Measurements from ENCODE around the gene ISG20L2.
"Not testable (repeated sequence)": the region's sequence is repeated elsewhere in the genome, so short reads cannot be mapped to it uniquely, and the experiment has no call there.

ISG20L2 gene

DNA sequence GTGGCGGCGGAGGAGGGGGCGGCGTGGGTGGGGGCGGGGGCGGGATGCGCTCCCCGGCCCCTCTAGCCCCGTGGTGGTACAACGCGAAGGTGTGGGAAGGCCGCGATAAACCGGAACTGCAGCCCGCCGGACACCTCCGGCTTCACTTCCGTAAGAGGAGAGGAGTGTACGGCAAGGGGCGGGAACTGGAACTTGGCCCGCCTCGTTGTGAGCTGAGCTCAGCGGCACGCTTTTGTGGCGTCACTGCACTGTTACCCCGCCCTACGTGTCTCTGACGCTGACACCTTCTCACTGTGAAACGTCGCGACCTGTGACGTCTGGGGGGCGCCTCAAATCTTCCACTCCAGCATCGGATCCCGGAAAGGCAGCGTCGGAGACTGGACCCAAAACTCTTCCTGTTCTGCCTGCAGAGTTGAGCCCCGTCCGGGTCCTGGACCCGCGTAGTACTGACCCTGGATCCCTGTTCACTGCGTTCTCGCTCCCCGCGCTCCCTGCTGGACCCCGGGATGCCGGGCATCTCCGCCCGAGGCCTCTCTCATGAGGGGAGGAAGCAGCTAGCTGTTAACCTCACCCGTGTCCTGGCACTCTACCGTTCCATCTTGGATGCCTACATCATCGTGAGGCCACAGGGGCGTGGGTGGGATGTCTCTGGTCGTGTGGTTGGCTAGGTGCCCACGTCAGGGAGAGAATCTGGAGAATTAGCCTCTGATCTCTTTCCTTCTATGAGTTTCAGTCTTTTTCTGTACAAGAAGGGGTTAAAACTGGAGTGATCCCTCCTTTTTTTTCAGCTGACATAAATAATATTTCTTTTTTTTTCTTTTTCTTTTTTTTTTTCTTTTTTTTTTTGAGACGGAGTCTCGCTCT is at the start of gene ISG20L2:
Gene ISG20L2 (minus strand): TSS at position 168 of the 864 bp plus-strand sequence. CDS start 1,114 bp downstream, outside the sequence.
- DNase-seq, result peak; percentile 92

- no peak for DNase-seq
These were observed 49.0 kb upstream of the ISG20L2 start for GRCh38 chr1:156777573-156777972.

- no peak for DNase-seq
These were observed 48.4 kb upstream of the ISG20L2 start for GRCh38 chr1:156776942-156777341.

DNA sequence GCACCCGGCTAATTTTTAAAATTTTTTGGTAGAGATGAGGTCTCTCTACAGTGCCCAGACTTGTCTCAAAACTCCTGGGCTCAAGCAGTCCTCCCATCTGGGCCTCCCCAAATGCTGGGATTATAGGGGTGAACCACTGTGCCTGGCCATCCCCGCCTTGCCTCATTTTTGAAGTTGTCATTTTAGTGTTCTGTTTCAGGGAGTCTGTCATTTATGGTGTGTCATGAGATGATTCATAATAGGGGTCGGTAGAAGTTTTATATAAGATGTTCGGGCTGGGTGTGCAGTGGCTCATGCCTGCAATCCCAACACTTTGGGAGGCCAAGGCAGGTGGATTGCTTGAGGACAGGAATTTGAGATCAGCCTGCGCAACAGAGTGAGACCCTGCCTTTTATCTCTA is 47.2 kb upstream of the ISG20L2 start:
- no peak for DNase-seq

DNA sequence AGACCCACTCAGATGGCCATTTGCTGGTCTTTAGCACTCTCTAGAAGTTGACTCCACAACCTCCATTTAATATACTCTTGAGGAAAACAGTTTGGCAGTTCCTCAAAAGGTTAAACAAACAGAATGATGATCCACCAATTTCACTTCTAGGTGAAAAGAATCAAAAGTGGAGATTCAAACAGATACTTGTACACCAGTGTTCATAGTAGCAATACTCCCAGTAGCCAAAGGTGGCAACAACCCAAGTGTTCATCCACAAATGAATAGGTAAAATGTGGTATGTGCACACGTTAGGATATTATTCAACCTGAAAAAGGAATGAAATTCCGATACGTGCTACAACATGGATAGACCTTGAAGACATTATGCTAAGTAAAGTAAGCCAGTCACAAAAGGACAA is 45.0 kb upstream of the ISG20L2 start:
- no peak for DNase-seq

DNA sequence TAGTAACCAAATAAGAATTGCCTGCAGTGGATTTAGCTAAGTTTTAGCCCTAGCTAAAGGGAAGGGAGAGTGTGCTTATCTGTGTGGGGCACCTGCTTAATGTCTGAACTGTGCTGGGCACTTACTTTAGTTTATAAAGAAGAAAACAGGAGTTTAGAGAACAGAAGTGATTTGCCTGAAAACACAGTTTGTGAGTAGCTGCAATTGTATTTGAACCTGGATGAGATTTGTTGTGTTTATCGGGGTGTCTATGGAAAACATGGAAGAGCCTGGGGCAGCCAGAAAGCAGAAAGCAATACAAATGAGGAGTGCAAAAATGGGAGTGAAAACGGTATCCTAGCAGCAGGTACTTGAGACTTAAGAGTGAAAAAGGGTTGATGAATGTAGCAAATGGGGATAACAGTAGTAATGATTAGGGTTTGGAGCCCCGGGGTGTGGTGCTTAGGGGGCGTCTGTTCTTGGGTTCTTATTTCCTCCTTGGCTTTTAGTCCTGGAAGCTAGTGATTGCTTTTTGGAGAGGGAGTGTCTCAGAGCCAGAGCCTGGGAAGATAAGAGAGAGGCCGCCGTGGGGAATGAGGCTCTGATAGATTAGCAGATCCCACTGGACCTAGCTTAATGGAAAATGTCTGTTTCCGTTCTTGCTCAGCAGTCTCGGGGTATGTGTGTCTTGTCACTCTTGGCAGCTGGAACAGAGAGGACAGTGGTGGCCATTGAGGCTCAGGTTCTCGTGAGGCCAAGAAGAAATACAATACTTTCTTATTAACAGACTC is 44.3 kb upstream of the ISG20L2 start:
- DNase-seq, result no peak

- DNase-seq, result no peak
These were observed 43.7 kb upstream of the ISG20L2 start for GRCh38 chr1:156772222-156772621.

DNA sequence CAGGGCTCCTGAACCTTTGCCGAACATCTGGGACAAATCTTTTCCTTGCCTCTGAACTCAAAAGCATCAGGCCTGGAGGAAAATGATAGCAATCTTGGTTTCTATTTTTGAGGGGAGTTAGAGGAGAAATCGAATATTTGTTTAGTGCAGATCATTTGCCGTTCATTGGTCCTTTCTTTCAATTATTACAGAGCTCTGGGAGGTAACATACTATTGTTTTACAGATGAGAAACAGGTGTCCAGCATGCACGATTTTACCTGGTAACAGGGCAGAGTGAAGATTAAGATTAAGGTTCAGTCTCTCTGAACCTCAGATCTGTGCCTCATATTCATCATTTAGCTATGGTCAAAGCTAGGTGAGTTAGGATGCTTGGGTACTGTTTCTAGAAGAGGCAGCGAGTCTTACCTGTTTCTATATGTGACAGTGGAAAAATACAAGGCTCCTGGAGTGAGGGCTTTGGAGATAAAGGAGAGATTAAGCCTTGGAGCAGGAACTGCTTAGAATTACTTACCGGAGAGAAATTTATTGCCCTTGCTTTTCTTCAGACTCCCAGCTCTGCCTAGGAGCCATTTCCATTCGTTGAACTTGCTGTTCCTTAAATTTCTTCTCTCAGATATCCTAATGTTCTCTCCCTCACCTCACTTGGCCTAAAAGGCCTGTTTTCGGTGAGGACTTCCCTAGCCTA is 40.2 kb upstream of the ISG20L2 start:
- no peak for DNase-seq

DNA sequence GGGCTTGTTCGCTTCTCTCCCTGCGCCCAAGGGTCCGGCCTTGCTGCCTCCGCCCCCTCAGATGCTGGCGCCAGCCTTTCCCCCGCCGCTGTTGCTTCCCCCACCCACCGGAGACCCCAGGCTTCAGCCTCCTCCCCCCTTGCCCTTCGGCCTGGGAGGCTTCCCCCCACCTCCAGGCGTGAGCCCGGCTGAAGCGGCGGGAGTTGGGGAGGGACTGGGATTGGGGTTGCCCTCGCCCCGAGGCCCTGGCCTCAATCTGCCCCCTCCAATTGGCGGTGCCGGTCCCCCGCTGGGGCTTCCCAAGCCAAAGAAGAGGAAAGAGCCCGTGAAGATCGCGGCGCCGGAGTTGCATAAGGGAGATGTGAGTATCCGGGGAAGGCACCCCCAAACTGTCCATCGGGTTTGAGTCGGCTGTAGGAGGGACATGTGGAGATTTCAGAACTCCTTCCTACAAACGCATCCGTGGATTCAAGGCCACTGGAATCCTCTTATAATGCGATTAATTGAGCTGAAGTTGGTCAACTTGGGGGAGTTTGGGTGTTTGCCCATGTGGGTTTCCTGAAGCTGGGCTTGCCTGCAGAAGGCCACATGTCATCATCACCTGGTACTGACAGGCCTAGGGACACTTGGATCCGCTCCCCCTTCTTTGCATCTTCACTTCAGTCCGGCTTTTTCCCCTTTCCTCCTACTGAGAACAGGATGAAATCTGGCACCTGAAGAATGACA is 39.5 kb upstream of the ISG20L2 start:
- no peak for DNase-seq

DNA sequence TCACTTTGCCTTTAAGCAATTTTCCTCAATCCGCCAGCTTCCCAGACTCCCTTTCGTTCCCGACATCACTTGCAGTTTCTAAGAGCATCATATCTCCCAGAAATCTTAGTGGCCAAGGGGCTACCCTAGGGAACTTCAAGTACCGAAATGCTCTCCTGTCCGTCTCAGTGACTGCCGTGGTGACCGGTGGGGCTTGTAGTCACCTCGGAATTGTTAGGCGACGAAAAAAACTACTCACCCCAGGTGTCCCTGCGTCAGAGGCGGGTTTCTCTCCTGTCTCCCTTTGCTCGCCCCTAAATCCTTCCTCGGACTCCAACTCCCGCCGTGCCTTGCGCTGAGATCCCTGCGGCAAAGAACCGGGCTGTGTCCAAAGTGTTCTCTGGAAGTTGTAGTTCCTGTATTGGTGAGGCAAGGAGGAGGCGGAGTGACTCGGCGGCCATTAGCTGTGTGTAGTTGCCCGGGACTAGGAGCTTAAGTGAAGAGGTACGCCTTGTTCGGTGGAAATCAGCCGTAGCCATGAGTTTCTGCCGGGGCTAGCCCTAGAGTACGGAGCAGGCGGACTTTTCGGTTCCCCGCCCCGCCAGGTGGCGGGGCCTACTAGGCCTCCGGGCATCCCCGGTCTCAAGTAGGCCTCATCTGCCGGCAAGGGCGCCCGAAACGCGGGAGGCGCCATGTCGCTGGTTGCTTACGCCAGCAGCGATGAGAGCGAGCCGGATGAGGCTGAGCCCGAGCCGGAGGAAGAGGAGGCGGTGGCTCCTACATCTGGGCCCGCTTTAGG is 38.7 kb upstream of the ISG20L2 start, which contains the start of gene PRCC:
Gene PRCC (plus strand): TSS at position 435 of the 778 bp plus-strand sequence. CDS start 237 bp downstream, at position 672.
- peak; percentile 97 for DNase-seq

DNA sequence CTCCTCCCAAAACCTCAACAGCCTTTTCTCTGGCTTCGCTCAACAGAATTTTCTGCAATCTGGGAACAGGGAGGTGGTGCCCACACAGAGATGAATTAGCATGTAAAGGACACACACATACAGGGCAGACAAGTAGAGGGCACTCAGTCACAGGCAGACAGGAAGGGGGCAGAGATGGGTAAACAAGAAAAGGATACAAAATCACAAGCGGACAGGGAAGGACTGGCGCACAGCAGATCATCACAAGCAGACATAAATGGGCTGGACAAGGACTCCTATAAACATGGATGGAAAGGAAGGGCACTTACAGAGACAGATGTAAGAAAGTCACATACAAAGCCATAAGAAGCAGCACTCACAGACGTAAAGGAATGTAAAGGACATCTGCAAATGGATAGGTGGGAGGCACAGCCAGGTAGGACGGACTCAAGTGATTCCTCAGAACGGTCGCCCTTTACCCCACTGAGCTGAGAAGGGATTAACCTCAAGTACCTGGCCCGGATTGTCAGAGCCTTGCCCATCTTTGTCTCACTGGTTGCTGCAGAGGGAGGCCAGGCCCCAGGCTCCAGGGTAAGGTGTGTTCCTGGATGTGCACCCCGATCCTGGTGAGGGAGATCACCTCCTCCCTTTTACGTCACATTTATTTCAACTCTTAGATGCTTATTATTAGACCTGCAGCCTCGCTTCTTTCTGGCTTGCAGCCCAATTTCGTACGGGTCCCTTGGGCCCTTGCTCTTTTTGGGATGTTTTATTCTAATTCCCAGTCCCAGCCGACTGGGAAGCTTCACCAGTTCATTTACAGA is 37.9 kb upstream of the ISG20L2 start:
- DNase-seq, result no peak

DNA sequence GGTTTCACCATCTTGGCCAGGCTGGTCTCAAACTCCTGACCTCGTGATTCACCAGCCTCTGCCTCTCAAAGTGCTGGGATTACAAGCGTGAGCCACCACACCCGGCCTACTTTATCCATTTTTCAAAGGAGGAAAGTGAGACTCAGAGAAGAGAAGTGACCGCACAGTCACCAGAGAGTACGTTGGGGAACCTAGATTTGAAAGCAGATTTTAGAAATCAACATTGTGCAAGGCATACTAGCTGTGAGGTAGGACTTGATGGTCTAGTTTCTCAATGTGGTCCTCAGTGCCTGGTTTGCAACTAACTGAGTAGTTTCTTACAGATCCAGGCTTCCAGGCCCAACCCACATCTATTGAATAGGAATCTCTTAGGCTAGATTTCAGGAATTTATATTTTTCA is 37.1 kb upstream of the ISG20L2 start:
- no peak for DNase-seq

DNA sequence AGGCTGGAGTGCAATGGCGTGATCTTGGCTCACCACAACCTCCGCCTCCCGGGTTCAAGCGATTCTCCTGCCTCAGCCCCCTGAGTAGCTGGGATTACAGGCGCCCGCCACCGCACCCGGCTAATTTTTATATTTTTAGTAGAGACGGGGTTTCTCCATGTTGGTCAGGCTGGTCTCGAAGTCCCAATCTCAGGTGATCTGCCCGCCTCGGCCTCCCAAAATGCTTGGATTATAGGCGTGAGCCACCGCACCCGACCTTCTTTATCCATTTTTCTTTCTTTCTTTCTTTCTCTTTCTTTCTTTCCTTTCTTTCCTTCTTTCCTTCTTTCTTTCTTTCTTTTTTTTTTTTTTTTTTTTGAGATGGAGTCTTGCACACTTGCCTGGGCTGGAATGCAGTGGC is 36.6 kb upstream of the ISG20L2 start:
- not testable (repeated sequence) for DNase-seq

- DNase-seq, result no peak
These were observed 32.2 kb upstream of the ISG20L2 start for GRCh38 chr1:156760796-156761104.

DNA sequence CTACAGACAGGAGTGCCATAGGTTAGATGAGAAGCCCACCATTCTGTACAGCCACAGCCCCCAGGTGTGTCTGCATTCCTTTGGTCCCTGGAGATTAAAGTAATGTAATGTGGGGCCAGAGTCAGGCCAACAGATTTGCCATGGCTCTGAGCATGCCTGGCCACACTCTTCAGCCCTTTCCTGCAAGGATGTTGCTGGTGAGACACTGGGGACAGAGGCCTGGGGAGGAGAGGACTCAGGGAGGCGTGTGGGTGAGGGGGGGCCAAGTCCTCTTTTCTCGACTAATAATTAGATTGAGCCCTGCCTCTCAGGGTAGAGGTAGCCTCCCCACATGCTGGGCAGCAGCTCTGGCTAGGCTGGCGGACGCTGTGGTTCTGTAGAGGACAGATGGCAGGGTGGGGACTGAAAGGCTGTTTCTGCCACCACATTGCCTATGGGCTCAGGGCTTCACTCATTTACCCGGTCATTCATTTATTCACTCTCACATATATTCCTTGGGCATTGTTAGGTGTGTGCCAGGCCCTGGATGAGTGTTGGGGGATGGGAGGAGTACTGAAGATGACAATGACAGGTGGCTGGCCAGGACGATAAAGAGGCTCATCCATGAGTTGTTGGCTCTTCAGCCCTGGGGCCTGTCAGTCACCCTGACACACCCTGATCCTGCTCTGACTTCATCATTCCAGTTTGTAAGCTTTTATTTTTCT is 31.7 kb upstream of the ISG20L2 start:
- no peak for DNase-seq

DNA sequence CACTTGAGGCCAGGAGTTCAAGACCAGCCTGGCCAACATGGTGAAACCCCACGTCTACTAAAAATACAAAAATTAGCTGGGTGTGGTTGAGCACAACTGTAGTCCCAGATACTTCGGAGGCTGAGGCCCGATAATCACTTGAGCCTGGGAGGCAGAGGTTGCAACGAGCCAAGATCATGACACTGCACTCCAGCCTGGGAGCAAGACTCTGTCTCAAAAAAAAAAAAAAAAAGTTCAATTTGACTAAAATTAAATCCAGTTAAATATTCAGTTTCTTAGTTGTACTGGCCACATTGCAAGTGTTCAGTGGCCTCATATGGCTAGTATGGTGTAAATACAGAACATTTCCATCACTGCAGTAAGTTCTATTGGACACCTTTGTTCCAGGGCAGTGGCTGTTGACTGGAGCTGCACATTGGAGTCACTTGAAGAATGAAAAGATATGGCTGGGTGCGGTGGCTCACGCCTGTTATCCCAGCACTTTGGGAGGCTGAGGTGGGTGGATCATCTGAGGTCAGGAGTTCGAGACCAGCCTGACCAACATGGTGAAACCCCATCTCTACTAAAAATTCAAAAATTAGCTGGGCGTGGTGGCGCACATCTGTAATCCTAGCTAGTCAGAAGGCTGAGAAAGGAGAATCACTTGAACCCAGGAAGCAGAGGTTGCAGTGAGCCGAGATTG is 29.1 kb upstream of the ISG20L2 start:
- not testable (repeated sequence) for DNase-seq

GRCh38 chr1:156756355-156756754 is 27.8 kb upstream of the ISG20L2 start:
- DNase-seq, result no peak

DNA sequence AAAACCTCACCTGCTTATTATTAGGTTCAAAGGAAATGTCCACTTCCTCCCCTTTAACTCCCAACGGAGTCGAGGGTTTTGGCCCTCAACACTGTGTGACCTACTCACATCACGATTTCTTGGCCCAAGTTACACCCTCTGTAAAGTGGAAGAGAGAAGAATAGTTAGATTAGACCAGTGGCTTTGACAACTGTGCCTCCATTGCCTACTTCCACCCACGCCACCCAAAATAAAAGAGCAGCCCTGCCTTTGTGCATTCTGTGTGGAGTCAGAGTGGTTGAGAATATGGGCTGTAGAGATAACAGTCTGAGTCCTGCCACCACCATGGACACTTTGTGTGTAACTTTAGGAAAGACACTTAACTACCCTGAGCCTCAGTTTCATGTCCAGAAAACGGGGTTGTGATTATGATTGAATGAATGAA is 27.0 kb upstream of the ISG20L2 start:
- DNase-seq, result no peak

- no peak for DNase-seq
These were observed 25.7 kb upstream of the ISG20L2 start for GRCh38 chr1:156754219-156754618.

Measured in activated CD4-positive, alpha-beta T cell treated with anti-CD3 and anti-CD28 coated beads for 1 hour (primary cell).